ENCODE results near the gene SYTL2. TPM values are rescaled to one million over a fixed set of nuclear protein-coding genes. Genes with fewer than 3 reads are reported as not detected.

Gene SYTL2
- total RNA-seq, 3 donors from 2014 or later (not counting 1 experiment from before 2014, with no cell fraction given) = 116 to 237 (median 143) TPM

GRCh38 chr11:85848556-85848955, 37.6 kb upstream of the SYTL2 start:
- Mint-ChIP-seq H3K4me3 (no peak overlapping the region), H3K27ac (no peak overlapping the region), H3K36me3 (peaks cover 6% of the 10 kb centered on the region), H3K9me3 (no peaks in the 10 kb centered on the region), H3K27me3 (ENCODE audit: low read depth in 2 of 2) (no peaks in the 10 kb centered on the region), H3K4me1 (no peaks in the 10 kb centered on the region)
- Histone ChIP-seq H3K36me3 (ENCODE audit: control insufficient read depth, insufficient read depth, low read length) (no peaks in the 10 kb centered on the region), H3K4me3 (ENCODE audit: low read length) (no peak overlapping the region), H3K27me3 (ENCODE audit: control insufficient read depth, insufficient read depth, low read length) (no peaks in the 10 kb centered on the region), H3K27ac (ENCODE audit: low read length) (no peak overlapping the region), H3K9me3 (ENCODE audit: control insufficient read depth, insufficient read depth, low read length) (peaks cover 2% of the 10 kb centered on the region), H3K4me1 (ENCODE audit: control insufficient read depth, insufficient read depth, low read length) (no peaks in the 10 kb centered on the region)
- ATAC-seq (no peak), DNase-seq (no peak)
- intact Hi-C loops (cut with micrococcal nuclease) = no loop called here
- TF ChIP-seq CTCF (IDR thresholded peaks at IDR 0.05) = no peak
- WGBS (ENCODE audit: insufficient coverage) = 100% methylated on average over 1 of the region's 2 CpGs

GRCh38 chr11:85848006-85848405, 37.1 kb upstream of the SYTL2 start:
- no peak overlapping the region for H3K27ac ChIP-seq (ENCODE audit: low read length)
- no peaks in the 10 kb centered on the region for H3K4me1 Mint-ChIP-seq
- H3K4me3 Mint-ChIP-seq = no peak overlapping the region
- intact Hi-C loops (cut with micrococcal nuclease) = no loop called here
- H3K4me1 ChIP-seq (ENCODE audit: control insufficient read depth, insufficient read depth, low read length) = no peaks in the 10 kb centered on the region
- H3K27me3 Mint-ChIP-seq (ENCODE audit: low read depth in 2 of 2) = no peaks in the 10 kb centered on the region
- H3K9me3 Mint-ChIP-seq = no peaks in the 10 kb centered on the region
- H3K27ac Mint-ChIP-seq = no peak overlapping the region
- TF ChIP-seq CTCF (IDR thresholded peaks at IDR 0.05) = no peak
- no peak for DNase-seq
- no peaks in the 10 kb centered on the region for H3K36me3 ChIP-seq (ENCODE audit: control insufficient read depth, insufficient read depth, low read length)
- peaks cover 6% of the 10 kb centered on the region for H3K36me3 Mint-ChIP-seq
- WGBS (ENCODE audit: insufficient coverage) = 100% methylated on average over 3 of the region's 3 CpGs
- H3K4me3 ChIP-seq (ENCODE audit: low read length) = no peak overlapping the region
- peaks cover 2% of the 10 kb centered on the region for H3K9me3 ChIP-seq (ENCODE audit: control insufficient read depth, insufficient read depth, low read length)
- H3K27me3 ChIP-seq (ENCODE audit: control insufficient read depth, insufficient read depth, low read length) = no peaks in the 10 kb centered on the region
- ATAC-seq = no peak

- H3K27me3 Mint-ChIP-seq (ENCODE audit: low read depth in 2 of 2) = no peaks in the 10 kb centered on the region
- H3K4me1 ChIP-seq (ENCODE audit: control insufficient read depth, insufficient read depth, low read length) = no peaks in the 10 kb centered on the region
- no peaks in the 10 kb centered on the region for H3K36me3 ChIP-seq (ENCODE audit: control insufficient read depth, insufficient read depth, low read length)
- DNase-seq = no peak
- no peaks in the 10 kb centered on the region for H3K27me3 ChIP-seq (ENCODE audit: control insufficient read depth, insufficient read depth, low read length)
- intact Hi-C loops (cut with micrococcal nuclease) = no loop called here
- no peak overlapping the region for H3K4me3 Mint-ChIP-seq
- H3K4me3 ChIP-seq (ENCODE audit: low read length) = no peak overlapping the region
- H3K4me1 Mint-ChIP-seq = no peaks in the 10 kb centered on the region
- no peaks in the 10 kb centered on the region for H3K9me3 Mint-ChIP-seq
- peaks cover 6% of the 10 kb centered on the region for H3K36me3 Mint-ChIP-seq
- H3K27ac Mint-ChIP-seq = no peak overlapping the region
- no peak for TF ChIP-seq CTCF (IDR thresholded peaks at IDR 0.05)
- H3K9me3 ChIP-seq (ENCODE audit: control insufficient read depth, insufficient read depth, low read length) = peaks cover 2% of the 10 kb centered on the region
- H3K27ac ChIP-seq (ENCODE audit: low read length) = no peak overlapping the region
- no peak for ATAC-seq
Measured at GRCh38 chr11:85847436-85847835, 36.5 kb upstream of the SYTL2 start.

GRCh38 chr11:85845124-85845631, 34.2 kb upstream of the SYTL2 start:
- Histone ChIP-seq H3K4me3 (ENCODE audit: low read length) (no peak overlapping the region), H3K27ac (ENCODE audit: low read length) (no peak overlapping the region), H3K27me3 (ENCODE audit: control insufficient read depth, insufficient read depth, low read length) (no peaks in the 10 kb centered on the region), H3K4me1 (ENCODE audit: control insufficient read depth, insufficient read depth, low read length) (no peaks in the 10 kb centered on the region), H3K9me3 (ENCODE audit: control insufficient read depth, insufficient read depth, low read length) (peaks cover 2% of the 10 kb centered on the region), H3K36me3 (ENCODE audit: control insufficient read depth, insufficient read depth, low read length) (no peaks in the 10 kb centered on the region)
- Mint-ChIP-seq H3K9me3 (no peaks in the 10 kb centered on the region), H3K36me3 (peaks cover 3% of the 10 kb centered on the region), H3K27me3 (ENCODE audit: low read depth in 2 of 2) (no peaks in the 10 kb centered on the region), H3K4me3 (no peak overlapping the region), H3K27ac (no peak overlapping the region), H3K4me1 (no peaks in the 10 kb centered on the region)
- no peak for TF ChIP-seq CTCF (IDR thresholded peaks at IDR 0.05)
- intact Hi-C loops (cut with micrococcal nuclease) = no loop called here
- ATAC-seq = no peak
- DNase-seq = no peak
- 100% methylated on average over 1 of the region's 1 CpG for WGBS (ENCODE audit: insufficient coverage)
